Activated CD4-positive, alpha-beta T cell treated with anti-CD3 and anti-CD28 coated beads, Interleukin-2, Interleukin-6, amounts not matched to agents 100 ng/mL and 50 ng/mL, durations not matched to agents 16 hours and 8 hours (primary cell): Measurements from ENCODE around the gene CHD9.
"Not testable (repeated sequence)": the region's sequence is repeated elsewhere in the genome, so short reads cannot be mapped to it uniquely, and the experiment has no call there.

ENCODE experiments used
- DNase-seq: peaks from one replicate; pipeline ENCODE4 v3.0.0-alpha.2; 2020

CHD9 gene

DNA sequence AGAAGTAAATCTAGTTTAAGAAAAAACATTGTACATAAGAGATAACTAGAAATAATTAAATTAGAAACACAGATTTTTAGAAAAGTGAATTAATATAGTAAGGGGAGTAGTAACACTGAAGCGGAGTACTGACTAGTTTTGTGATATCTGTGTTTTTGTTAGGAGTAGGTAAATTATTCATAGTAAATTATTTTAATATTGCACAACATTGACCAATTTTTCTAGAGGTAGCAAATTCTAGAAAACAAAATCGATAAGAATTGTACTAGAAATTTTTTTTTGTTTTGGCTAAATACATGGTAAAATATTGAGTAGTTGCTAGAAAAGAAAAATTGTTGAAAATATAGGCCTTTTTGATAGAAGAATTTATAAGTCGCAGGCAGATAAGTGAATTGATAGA lies 156.5 kb downstream of the CHD9 start:
- no peak for DNase-seq

DNA sequence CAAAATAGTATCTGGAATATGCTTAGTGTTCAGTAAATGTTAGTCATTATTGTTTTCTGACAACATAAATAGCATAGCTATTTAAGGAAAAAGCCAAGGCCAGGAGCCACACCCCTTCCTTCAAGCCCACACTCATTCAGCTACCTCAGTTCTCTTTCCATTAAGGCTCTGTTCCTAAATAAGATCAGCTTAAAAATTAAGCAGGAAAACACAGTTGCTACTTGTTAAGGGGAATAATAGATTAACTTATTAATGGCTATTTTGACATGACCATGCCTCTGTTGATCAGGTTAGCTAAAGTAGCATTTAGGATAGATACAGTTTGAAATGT lies 158.1 kb downstream of the CHD9 start:
- DNase-seq: no peak

DNA sequence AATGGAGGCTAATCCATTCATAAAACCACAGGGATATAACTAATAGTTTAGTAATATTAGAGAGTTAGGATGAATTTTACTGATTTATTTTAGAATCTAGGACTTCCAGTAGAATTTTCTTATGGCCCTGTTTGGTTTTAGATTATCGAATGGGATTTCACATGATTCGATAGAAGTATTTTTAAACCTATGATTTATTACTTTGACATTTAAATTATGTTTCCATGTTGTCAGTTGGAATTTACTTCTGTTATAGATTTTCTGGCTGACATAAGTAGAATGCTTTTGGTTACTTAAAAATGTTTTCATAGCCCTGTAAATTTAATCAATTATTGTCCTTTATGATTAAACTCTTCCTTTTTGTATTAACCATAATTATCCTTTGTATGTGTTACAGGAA lies 158.8 kb downstream of the CHD9 start:
- DNase-seq: no peak

DNA sequence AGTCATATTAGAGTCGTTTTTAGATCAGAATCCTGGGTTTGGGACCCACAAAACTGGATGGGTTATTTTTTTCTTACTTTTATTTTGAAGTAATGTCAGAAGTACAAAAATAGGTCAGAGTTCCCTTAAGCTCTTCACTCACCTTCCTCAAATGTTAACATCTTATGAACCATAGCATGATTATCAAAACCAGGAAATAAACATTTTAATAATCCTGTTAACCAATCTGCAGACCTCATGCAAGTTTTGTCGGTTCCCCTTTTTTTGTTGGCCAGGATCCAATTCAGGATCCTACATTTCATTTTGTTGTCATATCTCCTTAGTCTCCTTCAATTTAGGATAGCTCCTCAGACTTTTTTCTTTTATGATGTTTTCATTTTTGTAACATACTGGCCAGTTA lies 162.0 kb downstream of the CHD9 start:
- no peak for DNase-seq

DNA sequence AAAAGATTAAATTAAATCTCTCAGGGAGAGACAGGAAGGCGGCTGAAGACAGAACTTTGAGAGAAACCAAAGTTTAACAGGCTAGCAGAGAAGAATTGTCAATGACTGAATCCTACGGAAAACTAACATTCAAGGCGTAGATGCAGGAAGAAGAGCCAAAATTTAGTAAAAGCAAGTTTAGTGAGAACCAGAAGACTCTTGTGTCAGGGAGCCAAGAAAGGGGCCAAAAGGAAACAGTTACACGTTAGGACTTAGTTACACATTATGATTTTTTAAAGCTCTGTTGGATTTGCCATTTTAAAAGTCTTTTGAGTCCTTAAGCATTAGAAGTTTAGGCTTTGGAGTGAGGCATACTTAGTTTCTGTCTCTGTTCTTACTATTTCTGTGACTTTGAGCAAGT lies 164.6 kb downstream of the CHD9 start:
- DNase-seq: no peak

DNA sequence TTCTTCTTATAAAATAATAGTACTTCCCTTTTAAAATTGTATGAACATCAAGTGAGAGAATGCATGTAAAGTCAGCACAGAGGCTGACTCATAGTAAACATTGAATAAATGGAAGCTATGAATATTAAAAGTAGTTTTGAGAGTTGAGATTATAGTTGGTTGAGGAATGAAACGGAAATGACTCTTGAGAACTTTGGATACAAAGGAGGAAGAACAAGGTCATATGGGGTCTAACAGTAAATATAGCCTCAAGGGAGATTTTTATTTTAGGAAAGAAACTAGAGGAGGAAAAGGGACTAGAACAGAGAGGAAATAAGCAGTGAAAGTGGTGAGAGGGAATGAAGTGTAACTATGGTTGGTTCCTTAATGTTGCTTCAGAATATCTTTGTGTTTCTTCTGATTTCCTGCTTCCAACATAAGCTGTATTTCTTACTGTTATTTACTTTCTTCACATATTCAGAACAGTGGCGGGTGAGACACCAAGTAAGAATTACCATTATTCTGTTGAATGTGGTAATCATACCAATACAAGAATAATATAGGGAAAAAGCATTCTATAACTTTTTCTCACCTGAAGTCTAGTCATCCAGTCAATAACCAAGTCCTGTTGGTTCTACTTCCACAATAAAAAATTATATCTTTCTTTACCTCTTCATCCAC lies 165.1 kb downstream of the CHD9 start:
- no peak for DNase-seq

DNA sequence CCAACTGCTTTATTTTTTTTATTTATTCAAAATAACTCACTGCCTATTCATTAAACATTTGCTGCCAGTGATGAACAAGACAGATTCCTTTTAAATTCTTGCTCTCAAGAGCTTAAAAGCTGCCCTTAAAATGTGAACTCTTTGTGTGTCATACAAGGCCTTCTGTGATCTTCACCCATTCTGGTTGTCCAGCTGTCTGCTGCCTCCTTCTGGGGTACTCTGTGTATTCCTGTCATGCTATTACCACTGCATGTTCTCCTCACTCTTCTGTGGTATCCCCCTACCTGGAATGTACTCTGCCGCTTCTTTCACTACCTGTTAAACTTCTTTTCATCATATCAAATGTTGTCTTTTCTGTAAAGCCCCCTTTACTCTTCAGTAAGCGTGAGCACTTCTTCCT lies 165.8 kb downstream of the CHD9 start:
- DNase-seq: no peak

DNA sequence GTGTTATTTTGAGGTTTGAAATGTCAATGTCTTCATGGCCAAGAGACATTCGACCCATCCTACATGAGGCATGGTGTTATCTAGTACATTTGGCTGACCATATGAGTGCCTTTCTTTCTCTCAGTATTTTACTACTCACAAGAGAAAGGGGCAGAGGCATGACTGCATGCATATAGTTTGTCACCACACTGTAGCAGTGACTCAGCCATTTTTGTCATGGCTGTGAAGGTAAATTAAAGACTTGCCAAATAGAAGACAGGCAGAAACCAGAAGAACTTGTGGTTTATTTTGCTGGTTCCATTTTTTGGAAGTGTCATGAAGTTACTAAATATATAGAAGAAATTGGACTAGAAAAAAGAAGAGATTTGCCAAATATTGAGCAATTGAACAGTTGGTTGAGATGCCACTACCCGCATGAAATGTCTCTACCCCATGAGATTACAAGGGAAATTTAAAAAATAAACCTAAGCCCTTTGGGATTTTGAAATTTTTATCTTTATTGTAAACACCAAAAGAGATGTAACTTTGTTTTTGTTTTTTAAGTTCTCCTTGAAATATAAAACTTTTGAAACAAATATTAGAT lies 170.3 kb downstream of the CHD9 start:
- DNase-seq: peak; percentile 5

DNA sequence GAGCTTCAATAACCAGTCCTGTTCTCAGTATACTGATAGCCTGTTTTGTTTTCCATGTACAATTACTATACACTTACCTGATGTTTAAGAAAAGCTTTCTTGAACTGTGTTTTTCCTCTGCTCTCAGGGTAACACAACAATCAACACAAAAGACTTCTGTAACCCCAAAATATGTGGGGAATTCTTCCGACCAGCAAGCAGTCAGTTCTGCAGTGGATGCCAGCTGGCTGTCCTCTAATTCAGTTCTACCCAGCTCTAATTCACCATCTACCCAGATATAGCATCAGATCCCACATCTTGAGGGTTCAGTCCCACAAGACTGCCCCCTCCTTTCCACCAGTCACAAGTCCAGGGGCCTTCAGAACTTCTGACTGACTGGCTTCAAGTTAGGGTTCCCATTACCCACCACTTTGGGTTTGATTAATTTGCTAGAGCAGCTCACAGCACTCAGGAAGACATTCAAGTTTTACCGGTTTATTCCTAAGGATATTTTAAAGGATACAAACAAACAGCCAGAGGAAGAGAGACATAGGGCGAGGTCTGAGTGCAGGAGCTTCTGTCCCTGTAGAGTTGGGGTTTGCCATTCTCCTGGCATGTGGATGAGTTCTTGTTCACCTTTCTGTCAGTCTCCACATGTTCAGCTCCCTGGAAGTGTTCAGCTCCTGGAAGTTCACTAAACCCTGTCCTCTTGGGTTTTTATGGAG lies 178.2 kb downstream of the CHD9 start:
- no peak for DNase-seq

DNA sequence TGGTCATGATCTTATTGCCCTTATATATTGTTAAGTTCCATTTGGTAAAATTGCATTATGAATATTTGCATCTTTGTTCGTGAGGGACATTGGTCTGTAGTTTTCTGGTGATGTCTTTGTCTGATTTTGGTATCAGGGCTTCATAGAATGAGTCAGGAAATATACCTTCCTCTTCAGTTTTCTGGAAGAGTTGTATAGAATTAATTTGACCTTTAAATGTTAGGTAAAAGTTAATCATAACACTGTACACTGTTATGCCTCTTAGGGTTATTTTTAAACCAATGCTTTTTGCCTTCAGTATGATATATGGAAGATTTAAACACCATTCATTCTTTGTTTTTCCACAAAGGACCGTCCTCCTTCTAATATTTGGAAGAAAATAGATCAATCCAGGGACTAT lies 180.0 kb downstream of the CHD9 start:
- no peak for DNase-seq

DNA sequence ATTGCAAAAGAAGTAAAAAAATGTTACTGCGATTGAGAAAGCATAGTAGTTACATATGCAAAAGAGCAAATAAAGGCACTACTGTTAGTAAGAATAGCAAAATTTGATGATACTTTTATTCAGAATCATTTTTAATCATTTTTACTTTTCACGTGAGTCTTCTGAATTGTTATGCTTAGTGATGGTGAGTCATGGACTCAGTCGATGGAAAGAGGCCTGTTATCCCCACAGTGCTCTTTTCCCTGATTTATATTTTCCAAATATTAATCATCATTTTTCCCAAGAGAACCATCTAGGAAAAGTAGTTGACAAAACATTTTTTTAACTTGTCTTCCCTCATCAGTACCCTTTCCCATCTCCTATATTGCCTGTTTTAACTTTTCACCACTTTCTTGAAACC lies 181.1 kb downstream of the CHD9 start:
- no peak for DNase-seq

DNA sequence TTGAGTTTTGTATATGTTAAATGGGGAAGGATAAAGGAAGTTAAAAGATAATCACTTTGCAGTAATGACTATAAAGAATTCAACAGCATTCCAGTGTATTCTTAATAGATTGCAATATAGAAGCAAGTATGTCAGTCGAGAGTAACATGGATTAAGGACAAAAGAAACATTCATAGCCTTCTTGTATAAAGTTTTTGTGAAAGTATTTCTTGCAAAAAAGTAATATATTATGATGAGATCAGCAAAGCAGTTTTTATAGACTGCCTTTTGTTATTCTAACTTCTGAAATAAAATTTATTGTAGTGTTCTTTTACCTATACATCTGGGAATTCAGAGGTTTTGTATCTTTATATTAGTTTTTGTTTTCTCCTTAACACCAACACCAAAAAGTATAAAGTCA lies 194.5 kb downstream of the CHD9 start:
- no peak for DNase-seq

DNA sequence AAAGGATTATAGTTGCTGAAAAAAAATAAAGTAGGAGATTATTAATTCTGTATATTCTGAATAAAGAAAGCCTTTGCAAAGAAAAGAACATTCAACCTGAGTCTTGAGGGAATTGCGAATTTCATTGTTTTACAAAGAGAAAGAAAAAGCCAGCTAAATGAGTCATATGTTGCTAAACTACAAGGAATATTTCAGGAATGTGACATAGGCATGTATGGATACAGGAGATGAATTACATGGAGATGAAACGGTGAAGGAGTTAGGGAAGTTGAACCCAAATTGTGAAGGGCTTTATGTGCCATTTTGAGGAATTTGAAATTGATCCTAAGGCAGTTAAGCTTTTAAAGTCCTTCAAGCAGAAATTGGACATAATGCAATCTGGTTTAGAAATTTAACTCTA lies 202.2 kb downstream of the CHD9 start:
- no peak for DNase-seq

DNA sequence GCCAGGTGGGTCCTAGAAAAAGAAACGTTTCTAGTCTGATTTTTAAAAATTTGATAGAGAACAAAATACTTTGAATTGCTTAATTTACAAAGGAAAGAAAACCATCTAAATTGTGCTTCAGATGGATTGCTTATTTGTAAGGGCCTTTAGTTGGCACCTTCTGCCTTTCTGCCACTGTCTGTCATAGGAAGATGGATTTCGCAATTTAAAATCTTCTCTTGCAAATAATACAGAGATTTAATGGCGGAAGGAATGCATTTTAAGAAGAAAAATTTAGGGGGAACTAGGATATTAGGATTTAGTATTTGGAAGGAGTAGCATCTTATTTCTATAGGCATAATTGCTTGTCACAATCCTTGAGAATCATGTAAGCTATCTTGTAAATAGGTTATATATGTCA lies 204.0 kb downstream of the CHD9 start:
- no peak for DNase-seq

DNA sequence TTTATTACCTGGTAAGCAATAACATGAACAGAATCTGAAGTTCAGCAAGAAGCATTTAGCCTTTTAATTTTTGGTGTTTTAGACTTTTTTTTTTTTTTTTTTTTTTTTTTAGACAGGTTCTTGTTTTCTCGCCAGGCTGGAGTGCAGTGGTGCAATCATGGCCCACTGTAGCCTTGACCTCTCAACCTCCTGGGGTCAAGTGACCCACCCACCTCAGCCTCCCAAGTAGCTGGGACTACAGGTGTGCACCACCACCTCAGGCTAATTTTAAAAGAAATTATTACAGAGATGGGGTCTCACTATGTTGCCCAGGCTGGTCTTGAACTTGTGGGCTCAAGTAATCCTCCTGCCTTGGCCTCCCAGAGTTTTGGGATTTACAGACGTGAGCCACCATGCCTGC lies 206.5 kb downstream of the CHD9 start:
- DNase-seq: no peak

DNA sequence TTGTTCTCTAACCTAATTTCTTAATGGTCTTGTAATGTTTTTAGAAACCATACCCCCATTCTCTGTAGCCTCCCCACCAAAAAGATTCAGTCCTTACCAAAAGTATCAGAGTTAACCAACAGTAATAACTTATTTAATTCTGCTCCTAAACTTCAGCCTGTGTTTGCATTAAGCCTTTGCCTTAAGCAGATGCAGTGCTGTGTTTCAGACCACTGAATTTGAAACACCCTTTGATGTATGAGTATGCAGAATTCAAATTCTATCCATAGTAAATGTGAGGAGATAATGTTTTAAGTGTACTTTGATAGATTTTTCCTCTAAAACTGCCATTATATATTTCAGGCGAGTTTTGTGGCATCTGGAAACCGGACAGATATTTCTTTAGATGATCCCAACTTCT lies 207.9 kb downstream of the CHD9 start:
- no peak for DNase-seq

DNA sequence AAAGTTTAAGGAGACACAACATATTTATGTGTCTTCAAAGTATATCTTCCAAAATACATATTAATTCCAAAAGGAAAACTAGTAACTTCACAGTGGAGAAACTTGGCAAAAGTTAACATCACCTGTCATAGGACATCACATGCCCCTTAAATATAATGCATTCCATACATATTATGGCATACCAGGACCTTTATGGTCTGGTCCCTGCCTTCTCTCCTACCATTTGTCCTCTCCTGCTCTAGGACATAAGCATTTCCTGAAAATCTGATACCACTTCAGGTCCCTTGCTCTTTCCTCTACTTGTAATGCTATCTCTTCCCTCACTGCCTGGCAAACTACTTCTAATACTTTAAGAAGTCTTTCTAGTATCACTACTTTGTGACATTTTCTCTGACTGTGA lies 211.4 kb downstream of the CHD9 start:
- DNase-seq: no peak

DNA sequence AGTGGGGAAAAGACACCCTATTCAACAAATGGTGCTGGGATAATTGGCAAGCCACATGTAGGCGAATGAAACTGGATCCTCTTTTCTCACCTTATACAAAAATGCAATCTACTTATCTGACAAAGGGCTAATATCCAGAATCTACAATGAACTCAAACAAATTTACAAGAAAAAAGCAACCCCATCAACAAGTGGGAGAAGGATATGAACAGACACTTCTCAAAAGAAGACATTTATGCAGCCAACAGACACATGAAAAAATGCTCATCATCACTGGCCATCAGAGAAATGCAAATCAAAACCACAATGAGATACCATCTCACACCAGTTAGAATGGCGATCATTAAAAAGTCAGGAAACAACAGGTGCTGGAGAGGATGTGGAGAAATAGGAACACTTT lies 223.7 kb downstream of the CHD9 start:
- DNase-seq: not testable (repeated sequence)

DNA sequence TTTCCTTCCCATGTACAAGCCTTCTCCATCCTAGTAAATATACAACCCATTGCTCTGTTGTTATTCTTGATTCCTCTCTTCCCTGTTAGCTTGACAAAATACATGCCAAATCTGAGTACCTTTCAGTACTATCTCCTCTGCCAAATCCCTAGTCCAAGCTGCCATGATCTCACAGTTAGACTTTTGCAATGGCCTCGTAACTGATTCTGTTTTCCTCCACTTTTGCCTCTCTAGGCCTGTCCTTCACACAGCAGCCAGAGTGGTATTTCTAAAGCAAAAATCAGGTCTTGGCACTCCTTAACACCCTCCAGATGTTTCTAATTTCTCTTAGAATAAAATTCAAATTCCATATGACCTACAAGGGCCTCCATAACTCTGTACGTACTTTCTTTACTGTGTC lies 226.5 kb downstream of the CHD9 start:
- DNase-seq: no peak

DNA sequence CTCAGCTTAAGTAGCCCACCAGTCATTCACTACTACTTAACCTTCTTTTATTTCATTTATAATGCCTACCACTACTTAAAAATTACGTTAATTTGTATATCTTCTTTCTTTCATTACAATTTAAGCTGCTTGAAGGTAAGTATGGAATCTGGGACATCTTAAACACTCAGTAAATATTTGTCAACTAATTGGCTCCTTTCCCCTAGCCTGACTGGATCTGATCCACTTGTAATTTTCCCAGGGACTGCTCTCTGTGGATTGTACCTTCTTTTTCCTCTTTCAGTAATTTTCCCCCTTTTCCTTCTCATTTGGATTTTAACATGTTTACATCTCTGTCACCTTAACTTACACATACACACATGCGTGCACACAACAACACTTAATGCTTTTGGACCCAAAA lies 227.1 kb downstream of the CHD9 start:
- no peak for DNase-seq

DNA sequence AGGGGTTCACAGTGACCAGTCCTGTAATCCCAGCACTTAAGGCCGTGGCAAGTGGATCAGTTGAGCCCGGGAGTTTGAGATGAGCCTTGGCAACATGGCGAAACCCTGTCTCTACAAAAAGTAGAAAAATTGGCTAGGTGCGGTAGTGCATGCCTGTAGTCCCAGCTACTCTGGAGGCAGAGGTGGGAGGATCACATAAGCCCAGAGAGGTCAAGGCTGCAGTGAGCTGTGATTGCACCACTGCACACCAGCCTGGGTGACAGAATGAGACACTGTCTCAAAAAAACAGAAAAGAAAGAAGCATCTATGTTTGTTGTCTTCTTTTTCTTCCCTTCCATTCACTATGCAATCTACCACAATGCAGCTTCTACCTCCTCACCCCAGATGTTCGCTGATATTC lies 227.5 kb downstream of the CHD9 start:
- DNase-seq: no peak

DNA sequence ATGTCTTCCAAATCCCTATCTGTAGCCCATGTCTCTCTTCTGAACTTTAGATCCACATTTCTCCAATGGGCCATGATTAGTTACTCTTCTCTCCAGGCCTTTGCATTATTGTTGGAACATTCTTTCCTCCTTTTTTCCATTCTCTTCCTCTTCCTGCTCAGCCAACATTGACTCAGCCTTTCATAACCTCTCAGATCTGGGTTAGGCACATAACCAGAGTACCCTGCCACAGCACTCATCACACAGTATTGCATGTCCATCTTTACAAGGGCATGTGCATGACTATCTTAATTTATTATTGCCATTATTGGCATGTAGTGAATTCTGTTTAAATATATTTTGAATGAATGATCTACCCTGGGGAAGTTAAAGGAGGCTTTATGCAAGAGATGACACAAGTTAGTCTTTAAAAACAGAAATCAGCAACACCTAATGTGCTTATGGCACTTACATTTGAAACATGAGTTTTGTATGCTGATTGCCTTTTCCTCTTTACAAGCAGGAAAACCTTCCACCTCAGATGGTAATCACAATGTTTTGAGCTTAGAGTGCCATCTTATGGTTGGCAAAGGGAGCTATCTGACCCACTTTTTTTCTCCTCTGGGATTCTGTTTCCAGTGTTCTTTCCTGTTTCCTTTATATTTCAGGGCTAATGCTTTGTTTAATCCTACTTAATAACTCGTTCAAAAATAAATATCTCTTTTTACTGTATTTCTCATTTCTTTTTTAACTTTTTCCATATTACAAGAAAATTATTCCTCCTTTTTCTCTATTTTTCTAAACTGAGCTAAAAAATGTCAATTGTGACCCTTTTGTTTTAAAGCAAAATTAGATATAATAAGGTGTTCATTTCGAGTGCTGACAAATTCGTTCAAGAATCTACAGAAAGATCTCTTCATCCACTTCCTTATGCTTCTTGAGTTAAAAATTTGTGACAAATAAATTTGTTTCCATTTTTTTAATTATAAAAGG lies 228.5 kb downstream of the CHD9 start:
- DNase-seq: peak; percentile 20

DNA sequence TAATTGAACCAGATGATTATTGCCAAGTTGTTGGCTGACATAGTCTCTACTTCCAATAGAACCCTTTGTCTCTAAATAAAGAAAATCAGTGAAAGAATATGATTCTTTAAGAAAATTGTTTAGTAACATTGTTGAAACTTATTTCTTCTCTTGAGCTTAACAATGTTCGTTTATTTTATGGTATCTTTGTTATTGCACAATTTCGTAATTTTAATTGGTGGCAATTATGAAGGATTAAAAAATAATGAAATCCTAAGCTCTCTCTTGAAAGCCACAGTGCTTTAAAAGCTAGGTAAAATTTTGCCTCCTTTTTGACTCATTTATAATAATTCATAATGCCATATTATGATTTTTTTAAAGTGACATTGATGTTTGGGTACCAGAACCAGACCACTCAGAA lies 230.4 kb downstream of the CHD9 start:
- DNase-seq: no peak

DNA sequence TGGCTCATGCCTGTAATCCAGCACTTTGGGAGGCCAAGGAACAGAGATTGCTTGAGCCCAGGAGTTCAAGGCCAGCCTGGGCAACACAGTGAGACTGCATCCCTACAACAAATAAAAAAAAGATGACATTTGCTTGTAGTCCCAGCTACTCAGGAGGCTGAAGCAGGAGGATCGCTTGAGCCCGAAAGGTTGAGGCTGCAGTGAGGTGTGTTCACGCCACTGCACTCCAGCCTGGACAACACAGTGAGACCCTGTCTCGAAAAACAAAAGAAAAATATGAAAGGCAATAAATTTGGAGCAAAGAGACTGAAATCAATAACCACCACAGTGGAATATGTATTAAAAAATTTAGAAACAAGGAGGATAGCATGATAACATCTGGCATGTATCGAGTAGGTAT lies 235.7 kb downstream of the CHD9 start:
- DNase-seq: no peak
